H1 (cell line): ENCODE results near the gene PCGF6. TPM values are rescaled to one million over a fixed set of nuclear protein-coding genes. Genes with fewer than 3 reads are reported as not detected.
A peak's percentile ranks its signal among the peaks of the same experiment; 100 is the strongest.

Source experiments
- CHD7 ChIP-seq: fragments of 300-600 bp; sonication (generic); IDR thresholded peaks from 2 replicates; pipeline ENCODE4 v1.7.1; 2012; ENCODE audit warnings: low read length, moderate library complexity, mild to moderate bottlenecking, inconsistent platforms; ENCODE audit not compliant: insufficient replicate concordance
- EP300 ChIP-seq, 2 experiments: IDR thresholded peaks; 1 replicate in 1 of 2; 2 replicates in 1 of 2; pipeline ENCODE4 v1.6.1; 2011 to 2012; ENCODE audit warnings: low read depth in 2 of 2, low read length in 2 of 2, mild to moderate bottlenecking in 2 of 2, borderline replicate concordance in 1 of 2, inconsistent platforms in 1 of 2, moderate library complexity in 1 of 2
- SAP30 ChIP-seq: fragments of 300-600 bp; sonication (generic); IDR thresholded peaks from 2 replicates; pipeline ENCODE4 v1.7.1; 2012; ENCODE audit warnings: low read length, moderate library complexity, mild to moderate bottlenecking, inconsistent platforms; ENCODE audit not compliant: insufficient read depth, insufficient replicate concordance
- SIX5 ChIP-seq: IDR thresholded peaks from 2 replicates; pipeline ENCODE4 v1.6.1; 2011; ENCODE audit warnings: mild to moderate bottlenecking, low read depth, low read length
- ZNF274 ChIP-seq: IDR thresholded peaks from 2 replicates; pipeline ENCODE4 v1.7.0; 2012; ENCODE audit warnings: low read length, borderline replicate concordance; ENCODE audit errors: extremely low read depth
- polyA plus RNA-seq, 7 experiments: library from polyadenylated mRNA; depleted of rRNA in 3 of 7; stranded (reverse) in 5 of 7; unstranded in 2 of 7; fragments of >200 nt in 5 of 7; fragments of 200-250 nt in 2 of 7; gene quantifications; 1 replicate in 5 of 7; 2 replicates in 1 of 7; 4 replicates in 1 of 7; pipeline versions ENCODE4 v1.2.1 to v1.2.3, GENCODE V29; 2011 to 2013; ENCODE audit warnings: missing spikeins in 2 of 7, mixed read lengths in 2 of 7
- total RNA-seq: library from RNA; stranded (reverse); fragmentation: NEBNext Ultra II Directional; extraction: Animal tissue kit (Norgen Biotek cat#: 25700); gene quantifications from 2 replicates; pipeline ENCODE4 v1.2.1, GENCODE V29; 2021

Gene PCGF6
- total and polyA plus RNA-seq, 2 of the 8 experiments (the other 6 are each of a cell fraction or from before 2014, with no cell fraction given), result 6.9 to 18.6 TPM

GRCh38 chr10:103396789-103397087, 45.8 kb upstream of the PCGF6 start (continued):
- TF ChIP-seq CHD7, result no peak
- no peak for TF ChIP-seq SIX5
- TF ChIP-seq ZNF274, result no peak
- peak; percentile 7 for TF ChIP-seq SAP30
- no peak for TF ChIP-seq EP300 (IDR thresholded peaks at IDR 0.05; ENCODE audit: borderline replicate concordance in 1 of 2, low read depth in 2 of 2, low read length in 2 of 2)
- TF ChIP-seq, all 59 proteins: peak for 2
